ENCODE measurements around the gene SRPK2.

DNA sequence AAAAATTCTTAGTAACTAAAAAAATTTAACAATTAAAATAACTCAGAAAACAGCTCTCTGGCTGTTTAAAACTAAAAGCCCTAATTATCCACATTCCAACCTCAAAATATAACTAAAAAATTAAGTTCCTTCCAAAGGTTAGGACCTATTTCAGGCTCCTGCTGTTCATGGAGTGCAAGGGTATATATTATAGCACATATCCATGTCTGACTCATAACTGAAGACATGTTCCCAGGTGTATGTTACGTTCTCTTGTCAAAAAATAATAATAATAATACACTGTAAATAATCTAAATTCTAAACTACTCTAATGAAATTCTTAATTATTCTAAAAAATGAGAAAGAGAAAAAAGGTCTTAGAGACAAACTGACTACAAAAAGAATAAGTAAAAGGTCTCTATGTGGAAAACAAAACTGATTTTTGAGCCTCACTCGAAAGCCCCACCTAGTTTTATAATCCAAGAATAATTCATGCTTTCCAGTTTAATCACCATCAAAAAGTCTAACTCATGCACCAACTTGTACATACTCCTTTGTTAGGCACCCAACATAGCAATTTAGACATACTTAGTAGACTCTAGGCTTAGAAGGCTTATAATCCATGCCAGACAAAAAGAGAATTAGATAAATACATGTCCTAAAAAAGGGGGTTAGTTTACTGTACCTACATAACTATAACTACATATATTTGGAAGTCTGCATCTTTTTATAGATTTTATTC lies 203.3 kb downstream of the SRPK2 start:
- TF ChIP-seq, protein P1, sequence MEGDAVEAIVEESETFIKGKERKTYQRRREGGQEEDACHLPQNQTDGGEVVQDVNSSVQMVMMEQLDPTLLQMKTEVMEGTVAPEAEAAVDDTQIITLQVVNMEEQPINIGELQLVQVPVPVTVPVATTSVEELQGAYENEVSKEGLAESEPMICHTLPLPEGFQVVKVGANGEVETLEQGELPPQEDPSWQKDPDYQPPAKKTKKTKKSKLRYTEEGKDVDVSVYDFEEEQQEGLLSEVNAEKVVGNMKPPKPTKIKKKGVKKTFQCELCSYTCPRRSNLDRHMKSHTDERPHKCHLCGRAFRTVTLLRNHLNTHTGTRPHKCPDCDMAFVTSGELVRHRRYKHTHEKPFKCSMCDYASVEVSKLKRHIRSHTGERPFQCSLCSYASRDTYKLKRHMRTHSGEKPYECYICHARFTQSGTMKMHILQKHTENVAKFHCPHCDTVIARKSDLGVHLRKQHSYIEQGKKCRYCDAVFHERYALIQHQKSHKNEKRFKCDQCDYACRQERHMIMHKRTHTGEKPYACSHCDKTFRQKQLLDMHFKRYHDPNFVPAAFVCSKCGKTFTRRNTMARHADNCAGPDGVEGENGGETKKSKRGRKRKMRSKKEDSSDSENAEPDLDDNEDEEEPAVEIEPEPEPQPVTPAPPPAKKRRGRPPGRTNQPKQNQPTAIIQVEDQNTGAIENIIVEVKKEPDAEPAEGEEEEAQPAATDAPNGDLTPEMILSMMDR (IDR thresholded peaks at IDR 0.05): no peak
- TF ChIP-seq SIN3A (IDR thresholded peaks at IDR 0.05; ENCODE audit: borderline replicate concordance, insufficient read depth, low read depth, low read length): no peak
- no peak for TF ChIP-seq POLR2AphosphoS5 (IDR thresholded peaks at IDR 0.05; ENCODE audit: low read depth, low read length)
